Measurements from ENCODE around the gene STON2. TPM values are rescaled to one million over a fixed set of nuclear protein-coding genes. Genes with fewer than 3 reads are reported as not detected.

STON2 gene
- total RNA-seq, 3 donors from 2014 or later (not counting 1 experiment from before 2014, with no cell fraction given), result 1.7 to 4.8 (median 3.8) TPM

DNA sequence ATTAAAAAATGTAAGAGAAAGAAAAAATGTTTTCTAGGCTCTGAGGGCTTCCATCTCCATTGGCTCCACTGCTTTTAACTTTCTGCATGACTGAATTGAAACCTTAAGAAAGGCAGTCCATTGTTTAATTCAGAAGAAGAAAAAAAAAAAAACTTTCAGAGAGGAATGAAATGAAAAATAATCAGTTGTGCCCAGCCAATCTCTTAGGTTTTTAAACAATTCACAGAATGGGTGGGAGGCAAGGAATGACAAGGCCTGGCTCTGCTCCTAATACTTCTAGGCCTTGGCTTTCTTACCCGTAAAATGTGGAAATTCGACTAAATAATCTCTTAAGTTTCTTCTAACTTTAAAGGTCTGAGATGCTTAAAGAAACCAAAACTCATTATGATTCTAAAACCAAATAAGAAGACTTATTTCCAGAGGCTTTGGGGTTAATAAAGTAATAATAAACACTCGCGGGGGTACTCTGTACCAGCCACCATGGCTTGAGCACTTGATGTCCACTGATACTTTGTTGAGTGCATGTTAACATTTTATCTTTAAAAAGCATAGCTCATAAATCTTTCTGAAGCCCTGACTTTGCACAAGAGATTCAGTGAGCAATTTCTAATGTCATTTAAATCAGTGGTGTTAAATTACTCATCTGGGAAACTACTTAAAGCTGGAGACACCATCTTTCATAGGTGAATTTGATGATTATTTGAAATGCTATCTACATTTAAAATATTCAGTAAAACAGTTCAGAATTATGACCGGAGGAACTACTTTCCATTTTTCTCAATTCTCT lies 49.6 kb downstream of the STON2 start:
- Mint-ChIP-seq H3K9me3 (peaks cover 3 to 4% of the 10 kb centered on the region in 2 donors), H3K36me3 (no peaks in the 10 kb centered on the region), H3K27me3 (ENCODE audit: low read depth in 2 of 2) (peaks cover 0 to 4% of the 10 kb centered on the region in 2 donors), H3K4me3 (no peak overlapping the region), H3K4me1 (no peaks in the 10 kb centered on the region), H3K27ac (no peak overlapping the region)
- no peaks in the 10 kb centered on the region for H3K4me1 ChIP-seq (ENCODE audit: control insufficient read depth, insufficient read depth, low read length)
- H3K4me3 ChIP-seq (ENCODE audit: low read length), result no peak overlapping the region
- H3K27me3 ChIP-seq (ENCODE audit: control insufficient read depth, insufficient read depth, low read length), result no peaks in the 10 kb centered on the region
- H3K9me3 ChIP-seq (ENCODE audit: control insufficient read depth, insufficient read depth, low read length), result peaks cover 3% of the 10 kb centered on the region
- H3K36me3 ChIP-seq (ENCODE audit: control insufficient read depth, insufficient read depth, low read length), result no peaks in the 10 kb centered on the region
- TF ChIP-seq, protein P1, sequence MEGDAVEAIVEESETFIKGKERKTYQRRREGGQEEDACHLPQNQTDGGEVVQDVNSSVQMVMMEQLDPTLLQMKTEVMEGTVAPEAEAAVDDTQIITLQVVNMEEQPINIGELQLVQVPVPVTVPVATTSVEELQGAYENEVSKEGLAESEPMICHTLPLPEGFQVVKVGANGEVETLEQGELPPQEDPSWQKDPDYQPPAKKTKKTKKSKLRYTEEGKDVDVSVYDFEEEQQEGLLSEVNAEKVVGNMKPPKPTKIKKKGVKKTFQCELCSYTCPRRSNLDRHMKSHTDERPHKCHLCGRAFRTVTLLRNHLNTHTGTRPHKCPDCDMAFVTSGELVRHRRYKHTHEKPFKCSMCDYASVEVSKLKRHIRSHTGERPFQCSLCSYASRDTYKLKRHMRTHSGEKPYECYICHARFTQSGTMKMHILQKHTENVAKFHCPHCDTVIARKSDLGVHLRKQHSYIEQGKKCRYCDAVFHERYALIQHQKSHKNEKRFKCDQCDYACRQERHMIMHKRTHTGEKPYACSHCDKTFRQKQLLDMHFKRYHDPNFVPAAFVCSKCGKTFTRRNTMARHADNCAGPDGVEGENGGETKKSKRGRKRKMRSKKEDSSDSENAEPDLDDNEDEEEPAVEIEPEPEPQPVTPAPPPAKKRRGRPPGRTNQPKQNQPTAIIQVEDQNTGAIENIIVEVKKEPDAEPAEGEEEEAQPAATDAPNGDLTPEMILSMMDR (IDR thresholded peaks at IDR 0.05), result no peak
- H3K27ac ChIP-seq (ENCODE audit: low read length), result no peak overlapping the region
- no peak for DNase-seq
- ATAC-seq, result no peak
- intact Hi-C loops (cut with micrococcal nuclease), result no loop called here
- 91% methylated on average over 4 of the region's 5 CpGs for WGBS (ENCODE audit: insufficient coverage)

DNA sequence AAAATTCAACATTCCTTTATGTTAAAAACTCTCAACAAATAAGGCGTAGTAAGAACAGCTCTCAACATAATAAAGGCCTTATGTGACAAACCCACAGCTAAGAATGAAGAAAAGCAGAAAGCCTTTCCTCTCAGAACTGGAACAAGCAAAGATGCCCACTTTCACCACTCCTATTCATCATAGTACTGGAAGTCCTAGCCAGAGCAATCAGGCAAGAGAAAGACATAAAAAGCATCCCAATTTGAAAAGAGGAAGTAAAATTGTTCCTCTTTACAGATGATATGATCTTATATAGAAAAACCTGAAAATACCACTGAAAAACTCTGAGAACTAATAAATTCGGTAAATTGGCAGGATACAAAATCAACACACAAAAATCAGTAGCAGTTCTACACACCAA lies 52.1 kb downstream of the STON2 start:
- no peak for ATAC-seq
- no peaks in the 10 kb centered on the region for H3K36me3 Mint-ChIP-seq
- no peak overlapping the region for H3K27ac Mint-ChIP-seq
- H3K4me1 Mint-ChIP-seq, result no peaks in the 10 kb centered on the region
- intact Hi-C loops (cut with micrococcal nuclease), result no loop called here
- Histone ChIP-seq H3K27ac (ENCODE audit: low read length) (no peak overlapping the region), H3K4me1 (ENCODE audit: control insufficient read depth, insufficient read depth, low read length) (no peaks in the 10 kb centered on the region), H3K27me3 (ENCODE audit: control insufficient read depth, insufficient read depth, low read length) (no peaks in the 10 kb centered on the region), H3K9me3 (ENCODE audit: control insufficient read depth, insufficient read depth, low read length) (no peaks in the 10 kb centered on the region), H3K36me3 (ENCODE audit: control insufficient read depth, insufficient read depth, low read length) (no peaks in the 10 kb centered on the region), H3K4me3 (ENCODE audit: low read length) (no peak overlapping the region)
- H3K27me3 Mint-ChIP-seq (ENCODE audit: low read depth in 2 of 2), result peaks cover 0 to 4% of the 10 kb centered on the region in 2 donors
- TF ChIP-seq, protein P1 (IDR thresholded peaks at IDR 0.05), result no peak
- H3K9me3 Mint-ChIP-seq, result no peaks in the 10 kb centered on the region
- H3K4me3 Mint-ChIP-seq, result no peak overlapping the region
- 58% methylated on average over 2 of the region's 2 CpGs for WGBS (ENCODE audit: insufficient coverage)
- no peak for DNase-seq

DNA sequence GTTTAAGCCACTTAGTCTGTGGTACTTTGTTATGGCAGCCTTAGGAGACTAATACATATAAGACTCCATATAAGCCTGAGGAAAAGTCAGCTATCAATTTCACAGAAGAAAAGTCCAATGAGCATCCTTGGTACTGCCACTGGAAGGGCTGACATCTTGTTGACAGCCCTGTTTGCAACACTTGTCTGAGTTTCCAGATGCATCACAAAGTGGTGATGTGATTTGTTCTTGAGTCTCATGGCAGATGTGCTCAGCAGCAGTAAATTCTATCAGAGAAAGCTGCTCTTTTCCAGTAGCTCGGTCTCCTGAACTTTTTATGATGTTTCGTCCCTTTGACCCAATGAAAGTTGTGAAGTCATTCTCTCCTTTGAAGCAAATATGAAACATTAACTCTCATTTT lies 54.3 kb downstream of the STON2 start:
- Mint-ChIP-seq H3K27ac (no peak overlapping the region), H3K36me3 (no peaks in the 10 kb centered on the region), H3K27me3 (ENCODE audit: low read depth in 2 of 2) (peaks cover 0 to 7% of the 10 kb centered on the region in 2 donors), H3K4me3 (no peak overlapping the region), H3K9me3 (no peaks in the 10 kb centered on the region), H3K4me1 (no peaks in the 10 kb centered on the region)
- ATAC-seq, result no peak
- no peak overlapping the region for H3K4me3 ChIP-seq (ENCODE audit: low read length)
- TF ChIP-seq, protein P1 (IDR thresholded peaks at IDR 0.05), result no peak
- WGBS (ENCODE audit: insufficient coverage), result 86% methylated on average over 2 of the region's 2 CpGs
- no peak overlapping the region for H3K27ac ChIP-seq (ENCODE audit: low read length)
- no peaks in the 10 kb centered on the region for H3K36me3 ChIP-seq (ENCODE audit: control insufficient read depth, insufficient read depth, low read length)
- no peak for DNase-seq
- no peaks in the 10 kb centered on the region for H3K27me3 ChIP-seq (ENCODE audit: control insufficient read depth, insufficient read depth, low read length)
- intact Hi-C loops (cut with micrococcal nuclease), result no loop called here
- H3K9me3 ChIP-seq (ENCODE audit: control insufficient read depth, insufficient read depth, low read length), result no peaks in the 10 kb centered on the region
- no peaks in the 10 kb centered on the region for H3K4me1 ChIP-seq (ENCODE audit: control insufficient read depth, insufficient read depth, low read length)
